NCI-H2081 treated with DMSO at 0.1 percent for 48 hours (cell line): Measurements from ENCODE around the gene MERTK.
"Not testable (repeated sequence)": the region's sequence is repeated elsewhere in the genome, so short reads cannot be mapped to it uniquely, and the experiment has no call there.

Experiments used
- DNase-seq: peaks from one replicate; lab custom pipeline; 2025; lab: John Stamatoyannopoulos, UW

Gene MERTK

GRCh38 chr2:111946294-111947114 is 48.1 kb downstream of the MERTK start:
- peak; percentile 42 for DNase-seq

GRCh38 chr2:111947219-111947618 is 48.8 kb downstream of the MERTK start:
- DNase-seq = no peak

- no peak for DNase-seq
These were observed 50.4 kb downstream of the MERTK start for GRCh38 chr2:111948832-111949231.

GRCh38 chr2:111950236-111950635 is 51.8 kb downstream of the MERTK start:
- DNase-seq = no peak

- no peak for DNase-seq
These were observed 53.1 kb downstream of the MERTK start for GRCh38 chr2:111951486-111951885.

GRCh38 chr2:111952871-111953452 is 54.6 kb downstream of the MERTK start:
- DNase-seq = no peak

GRCh38 chr2:111954602-111955332 is 56.4 kb downstream of the MERTK start:
- DNase-seq = no peak

- no peak for DNase-seq
These were observed 59.5 kb downstream of the MERTK start for GRCh38 chr2:111957872-111958354.

GRCh38 chr2:111958901-111959300 is 60.5 kb downstream of the MERTK start:
- no peak for DNase-seq

GRCh38 chr2:111961663-111962062 is 63.3 kb downstream of the MERTK start:
- DNase-seq = no peak

- DNase-seq = not testable (repeated sequence)
These were observed 64.7 kb downstream of the MERTK start for GRCh38 chr2:111963086-111963485.

GRCh38 chr2:111963508-111963907 is 65.1 kb downstream of the MERTK start:
- DNase-seq = not testable (repeated sequence)

GRCh38 chr2:111965062-111965461 is 66.7 kb downstream of the MERTK start:
- DNase-seq = no peak

- no peak for DNase-seq
These were observed 67.8 kb downstream of the MERTK start for GRCh38 chr2:111966241-111966640.

GRCh38 chr2:111967018-111967417 is 68.6 kb downstream of the MERTK start:
- no peak for DNase-seq

- no peak for DNase-seq
These were observed 72.0 kb downstream of the MERTK start for GRCh38 chr2:111970453-111970852.

GRCh38 chr2:111972955-111973565 is 74.7 kb downstream of the MERTK start:
- DNase-seq = no peak

- no peak for DNase-seq
These were observed 75.3 kb downstream of the MERTK start for GRCh38 chr2:111973701-111974100.

- no peak for DNase-seq
These were observed 76.7 kb downstream of the MERTK start for GRCh38 chr2:111975053-111975552.

GRCh38 chr2:111975819-111976218 is 77.4 kb downstream of the MERTK start:
- DNase-seq = no peak

- no peak for DNase-seq
These were observed 78.8 kb downstream of the MERTK start for GRCh38 chr2:111977240-111977639.
